ENCODE results near the gene LAMA5.

DNA sequence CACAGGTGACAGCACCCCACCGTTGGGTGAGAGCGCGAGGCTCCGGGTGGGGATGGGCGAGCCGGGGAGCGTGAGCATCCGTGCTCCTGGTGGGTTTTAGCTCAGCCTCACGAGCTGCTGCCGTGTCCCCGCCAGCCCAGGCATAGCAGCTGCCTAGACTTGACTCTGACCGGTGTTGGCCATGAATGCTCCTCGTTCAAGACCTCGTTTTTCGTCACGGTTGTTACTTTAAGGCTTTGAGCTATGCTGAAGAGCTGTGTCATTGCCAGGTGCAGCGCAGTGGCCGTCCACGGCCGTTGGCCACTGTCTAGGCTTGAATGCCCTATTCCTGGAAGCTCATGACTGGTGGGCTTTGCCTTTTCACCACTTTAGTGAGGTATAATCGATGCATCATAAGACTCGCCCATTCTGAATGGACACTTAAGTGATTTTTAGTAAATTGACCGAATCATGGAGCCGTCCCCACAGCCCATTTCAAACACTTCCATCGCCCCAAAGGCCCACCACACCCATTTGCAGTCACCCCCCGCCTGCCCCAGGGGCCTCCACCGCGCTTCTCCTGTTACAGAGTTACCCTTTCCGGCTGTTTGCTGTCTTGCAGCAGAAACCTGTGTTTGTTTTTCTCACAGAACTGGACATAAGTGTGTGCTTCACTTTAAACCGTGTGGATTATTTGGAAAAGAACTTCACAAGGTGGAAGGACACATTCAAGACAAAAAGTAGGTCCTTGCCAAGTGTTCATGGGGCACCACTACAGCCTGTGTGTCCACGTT, 85.8 kb downstream of the LAMA5 start:
- TF ChIP-seq CTCF (IDR thresholded peaks at IDR 0.05; ENCODE audit: borderline replicate concordance, extremely low read depth, low read length, poor library complexity, severe bottlenecking) (no peak), EZH2 (IDR thresholded peaks at IDR 0.05; ENCODE audit: borderline replicate concordance, low read depth, low read length, severe bottlenecking) (no peak)
